ENCODE results near the gene OPN4. TPM values are rescaled to one million over a fixed set of nuclear protein-coding genes. Genes with fewer than 3 reads are reported as not detected.

Gene OPN4
- polyA plus RNA-seq, 1 donor, result not detected

DNA sequence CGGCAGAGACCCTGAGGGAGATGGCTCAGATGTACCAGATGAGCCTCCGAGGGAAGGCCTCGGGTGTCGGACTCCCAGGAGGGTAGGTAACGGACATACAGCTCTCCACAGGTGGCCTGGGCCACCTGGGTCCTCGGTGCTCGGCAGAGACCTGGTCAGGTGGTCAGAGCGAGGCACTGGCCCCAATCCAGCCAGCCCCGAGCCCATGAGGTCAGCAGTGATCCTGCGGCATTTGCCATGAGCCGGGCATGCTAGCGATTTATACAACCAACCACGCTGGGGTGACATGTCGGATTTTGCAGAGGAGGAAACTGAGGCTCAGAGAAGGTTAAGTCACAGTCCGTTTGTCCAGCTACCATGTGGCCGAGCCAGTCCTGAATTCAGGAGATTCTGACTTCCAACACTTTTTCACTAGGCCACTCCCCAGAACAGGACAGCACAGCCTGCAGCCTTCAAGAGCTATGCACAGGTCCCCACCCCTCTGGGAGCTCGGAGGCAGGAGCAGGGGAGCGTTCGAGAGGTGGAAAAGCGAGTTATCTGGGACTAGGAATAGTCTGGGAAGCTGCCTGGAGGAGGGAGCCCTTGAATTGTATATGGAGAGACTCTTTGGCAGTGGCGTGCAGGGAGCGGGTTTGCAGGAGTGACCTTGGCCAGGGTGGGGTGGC, 27.5 kb downstream of the OPN4 start:
- no peaks in the 10 kb centered on the region for H3K9me3 ChIP-seq (ENCODE audit: control insufficient read depth, low read depth, low read length)
- peaks cover 4% of the 10 kb centered on the region for H3K27me3 ChIP-seq (ENCODE audit: control insufficient read depth, insufficient read depth, low read length)
- no peak overlapping the region for H3K4me3 ChIP-seq (ENCODE audit: low read length)
- DNase-seq, result no peak
- WGBS (ENCODE audit: insufficient coverage, low lambda C conversion rate), result no CpG with 5 or more reads among the region's 22 CpGs
- H3K27ac ChIP-seq (ENCODE audit: low read length), result no peak overlapping the region
- no peaks in the 10 kb centered on the region for H3K4me1 ChIP-seq (ENCODE audit: control insufficient read depth, insufficient read depth, low read length)
- H3K36me3 ChIP-seq (ENCODE audit: control insufficient read depth, insufficient read depth, low read length), result no peaks in the 10 kb centered on the region

DNA sequence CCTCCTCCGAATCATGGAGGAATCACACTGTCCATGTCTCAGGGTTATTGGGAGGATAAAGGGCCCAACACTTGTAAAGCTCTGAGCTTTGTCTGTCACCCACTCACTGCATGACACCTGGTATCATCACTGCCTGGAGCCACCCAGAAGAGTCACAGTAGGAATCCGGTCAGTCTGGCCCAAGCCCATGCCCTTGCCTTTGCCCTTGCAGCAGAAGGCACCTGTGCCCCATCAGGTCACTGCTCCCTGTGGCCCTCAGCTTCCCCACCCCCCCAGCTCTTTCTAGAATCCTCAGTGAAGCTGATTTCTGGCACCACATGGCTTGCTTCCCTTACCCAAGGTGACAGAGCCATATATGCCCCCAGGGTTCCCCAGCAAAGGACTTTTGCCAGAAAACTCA, 28.3 kb downstream of the OPN4 start:
- no peaks in the 10 kb centered on the region for H3K36me3 ChIP-seq (ENCODE audit: control insufficient read depth, insufficient read depth, low read length)
- H3K4me1 ChIP-seq (ENCODE audit: control insufficient read depth, insufficient read depth, low read length), result no peaks in the 10 kb centered on the region
- H3K9me3 ChIP-seq (ENCODE audit: control insufficient read depth, low read depth, low read length), result no peaks in the 10 kb centered on the region
- no peak for DNase-seq
- no CpG with 5 or more reads among the region's 2 CpGs for WGBS (ENCODE audit: insufficient coverage, low lambda C conversion rate)
- no peak overlapping the region for H3K4me3 ChIP-seq (ENCODE audit: low read length)
- H3K27me3 ChIP-seq (ENCODE audit: control insufficient read depth, insufficient read depth, low read length), result peaks cover 4% of the 10 kb centered on the region
- no peak overlapping the region for H3K27ac ChIP-seq (ENCODE audit: low read length)

DNA sequence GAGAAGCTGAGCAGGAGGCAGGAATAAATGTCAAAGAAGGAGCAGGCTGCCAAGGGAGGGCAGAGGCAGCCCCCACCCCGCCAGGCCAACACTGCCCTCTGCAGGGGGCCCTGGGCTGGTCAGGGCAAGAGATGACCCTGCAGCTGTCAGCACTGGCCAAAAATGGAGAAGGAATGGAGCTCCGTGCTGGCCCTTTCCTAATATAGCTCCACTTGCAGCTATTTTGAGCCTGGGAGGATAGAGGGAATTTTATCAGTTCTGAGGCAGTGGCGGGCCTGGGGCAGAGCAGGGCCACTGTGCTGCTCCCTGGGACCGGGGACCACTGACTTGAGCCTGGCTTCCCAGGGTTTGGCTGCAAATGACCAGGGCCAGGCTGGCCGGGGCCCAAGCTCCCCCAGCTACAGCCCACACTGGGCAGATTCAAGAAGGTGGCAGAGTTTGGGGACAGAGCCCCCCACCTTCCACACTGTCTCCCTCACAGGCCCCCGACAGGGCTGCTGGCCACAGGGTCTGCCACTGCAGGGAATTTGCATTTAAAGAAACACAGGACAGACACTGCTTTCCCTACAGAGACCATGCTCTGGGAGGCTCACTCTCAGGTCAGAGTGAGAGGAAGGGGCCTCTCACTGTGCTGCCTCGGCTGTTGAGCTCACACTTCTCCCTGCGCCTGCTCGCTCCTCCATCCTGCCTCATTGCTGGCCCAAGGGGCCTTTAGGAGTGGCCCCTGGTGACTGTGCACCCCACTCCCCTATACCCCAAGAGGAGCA, 30.2 kb downstream of the OPN4 start:
- DNase-seq, result no peak
- no peak overlapping the region for H3K27ac ChIP-seq (ENCODE audit: low read length)
- no peaks in the 10 kb centered on the region for H3K9me3 ChIP-seq (ENCODE audit: control insufficient read depth, low read depth, low read length)
- peaks cover 4% of the 10 kb centered on the region for H3K27me3 ChIP-seq (ENCODE audit: control insufficient read depth, insufficient read depth, low read length)
- H3K4me1 ChIP-seq (ENCODE audit: control insufficient read depth, insufficient read depth, low read length), result no peaks in the 10 kb centered on the region
- no peak overlapping the region for H3K4me3 ChIP-seq (ENCODE audit: low read length)
- no peaks in the 10 kb centered on the region for H3K36me3 ChIP-seq (ENCODE audit: control insufficient read depth, insufficient read depth, low read length)
- WGBS (ENCODE audit: insufficient coverage, low lambda C conversion rate), result no CpG with 5 or more reads among the region's 9 CpGs

DNA sequence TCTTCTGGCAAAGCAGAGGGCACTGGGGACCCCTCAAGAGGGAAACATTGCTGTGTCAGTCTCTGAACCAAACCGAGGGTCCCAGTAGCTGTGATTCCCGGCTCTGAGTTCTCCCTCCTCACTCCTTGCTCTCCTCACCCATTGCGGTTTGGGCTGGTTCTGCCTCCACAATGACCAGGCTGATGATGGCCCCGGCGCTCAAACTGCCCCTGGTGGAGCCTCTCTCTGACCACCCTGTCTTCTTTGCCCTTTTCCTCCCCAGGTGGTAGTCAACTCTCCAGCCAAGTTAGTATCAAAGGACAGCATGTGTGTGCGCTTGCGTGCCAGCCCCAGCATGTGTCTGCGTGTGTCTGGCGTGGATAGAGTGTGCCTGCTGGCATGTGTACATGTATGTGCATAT, 31.1 kb downstream of the OPN4 start:
- no peak overlapping the region for H3K27ac ChIP-seq (ENCODE audit: low read length)
- H3K4me1 ChIP-seq (ENCODE audit: control insufficient read depth, insufficient read depth, low read length), result no peaks in the 10 kb centered on the region

DNA sequence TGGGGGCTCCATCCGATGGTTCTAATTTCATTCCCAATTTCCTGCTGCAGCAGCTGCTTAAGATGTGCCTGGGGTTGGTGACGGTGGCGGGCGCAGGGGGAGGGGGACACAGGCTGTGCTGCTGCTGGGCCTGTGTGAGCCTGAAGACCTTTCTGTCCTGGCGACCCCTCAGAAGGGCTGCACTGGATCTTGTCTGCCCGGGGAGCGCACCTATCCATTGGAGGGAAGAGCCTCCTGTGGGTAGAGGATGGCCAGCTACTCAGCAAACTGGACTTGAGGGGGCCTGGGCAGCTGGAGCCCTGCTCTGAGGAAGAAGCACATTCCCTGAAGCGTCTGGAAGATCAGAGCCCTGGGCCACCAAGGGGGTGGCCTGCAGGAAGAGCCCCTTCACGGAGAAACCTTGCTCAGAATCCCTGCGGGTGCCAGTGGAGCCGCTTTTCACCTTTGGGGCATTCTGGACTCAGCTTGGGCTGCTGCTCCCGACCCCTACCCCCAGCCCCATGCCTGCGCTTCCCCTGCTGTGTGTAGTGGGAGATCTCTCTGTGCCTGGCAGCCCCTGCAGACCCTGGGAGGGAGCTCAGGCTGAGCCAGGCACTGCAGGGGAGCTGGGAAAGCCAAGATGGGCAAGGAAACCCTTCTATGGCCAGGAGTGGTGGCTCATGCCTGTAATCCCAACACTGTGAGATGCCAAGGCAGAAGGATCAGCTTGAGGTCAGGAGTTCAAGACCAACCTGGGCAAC, 31.7 kb downstream of the OPN4 start:
- no peak for DNase-seq
- Histone ChIP-seq H3K27ac (ENCODE audit: low read length) (no peak overlapping the region), H3K36me3 (ENCODE audit: control insufficient read depth, insufficient read depth, low read length) (no peaks in the 10 kb centered on the region), H3K27me3 (ENCODE audit: control insufficient read depth, insufficient read depth, low read length) (peaks cover 4% of the 10 kb centered on the region), H3K4me3 (ENCODE audit: low read length) (no peak overlapping the region), H3K4me1 (ENCODE audit: control insufficient read depth, insufficient read depth, low read length) (no peaks in the 10 kb centered on the region), H3K9me3 (ENCODE audit: control insufficient read depth, low read depth, low read length) (no peaks in the 10 kb centered on the region)
- no CpG with 5 or more reads among the region's 13 CpGs for WGBS (ENCODE audit: insufficient coverage, low lambda C conversion rate)

More for the DNA sequence above, 31.1 kb downstream of the OPN4 start:
- peaks cover 4% of the 10 kb centered on the region for H3K27me3 ChIP-seq (ENCODE audit: control insufficient read depth, insufficient read depth, low read length)
- H3K9me3 ChIP-seq (ENCODE audit: control insufficient read depth, low read depth, low read length), result no peaks in the 10 kb centered on the region
- H3K4me3 ChIP-seq (ENCODE audit: low read length), result no peak overlapping the region
- WGBS (ENCODE audit: insufficient coverage, low lambda C conversion rate), result no CpG with 5 or more reads among the region's 9 CpGs
- no peak for DNase-seq
- H3K36me3 ChIP-seq (ENCODE audit: control insufficient read depth, insufficient read depth, low read length), result no peaks in the 10 kb centered on the region

DNA sequence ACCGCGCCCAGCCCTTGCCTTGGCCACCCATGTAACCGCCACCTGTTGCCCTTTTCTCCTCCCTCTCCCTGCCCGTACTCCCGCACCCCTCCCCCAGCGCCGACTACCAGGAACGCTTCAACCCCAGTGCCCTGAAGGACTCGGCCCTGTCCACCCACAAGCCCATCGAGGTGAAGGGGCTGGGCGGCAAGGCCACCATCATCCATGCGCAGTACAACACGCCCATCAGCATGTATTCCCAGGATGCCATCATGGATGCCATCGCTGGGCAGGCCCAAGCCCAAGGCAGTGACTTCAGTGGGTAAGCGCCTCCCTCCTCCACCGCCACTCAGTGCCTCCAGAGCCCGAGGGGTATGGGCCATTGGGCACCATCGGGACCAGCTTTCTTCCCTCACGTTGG, 32.6 kb downstream of the OPN4 start:
- WGBS (ENCODE audit: insufficient coverage, low lambda C conversion rate), result no CpG with 5 or more reads among the region's 19 CpGs
- Histone ChIP-seq H3K4me3 (ENCODE audit: low read length) (no peak overlapping the region), H3K36me3 (ENCODE audit: control insufficient read depth, insufficient read depth, low read length) (no peaks in the 10 kb centered on the region), H3K4me1 (ENCODE audit: control insufficient read depth, insufficient read depth, low read length) (no peaks in the 10 kb centered on the region), H3K27me3 (ENCODE audit: control insufficient read depth, insufficient read depth, low read length) (peaks cover 4% of the 10 kb centered on the region), H3K27ac (ENCODE audit: low read length) (peak overlapping the region; percentile 6), H3K9me3 (ENCODE audit: control insufficient read depth, low read depth, low read length) (no peaks in the 10 kb centered on the region)
- DNase-seq, result no peak

DNA sequence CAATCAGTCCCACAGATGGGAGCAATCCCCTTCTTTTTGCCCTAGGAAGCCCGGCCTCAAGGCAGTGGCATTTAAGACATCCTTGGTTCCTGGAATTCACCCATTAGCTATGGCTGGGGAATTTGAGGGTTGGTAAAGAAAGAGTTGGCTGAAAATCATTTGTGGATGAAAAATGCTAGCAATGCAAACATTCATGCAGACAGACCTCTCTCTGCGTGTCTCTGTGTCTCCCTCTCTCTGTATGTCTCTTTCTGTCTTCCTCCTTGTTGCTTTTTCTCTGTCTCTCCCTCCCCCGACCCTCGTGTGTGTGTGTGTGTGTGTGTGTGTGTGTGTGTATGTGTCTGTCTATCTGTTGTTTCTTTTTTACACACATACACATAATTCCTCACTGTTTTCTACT, 33.4 kb downstream of the OPN4 start:
- H3K9me3 ChIP-seq (ENCODE audit: control insufficient read depth, low read depth, low read length), result no peaks in the 10 kb centered on the region
- H3K4me3 ChIP-seq (ENCODE audit: low read length), result no peak overlapping the region
- no peak for DNase-seq
- no CpG with 5 or more reads among the region's 4 CpGs for WGBS (ENCODE audit: insufficient coverage, low lambda C conversion rate)
- no peaks in the 10 kb centered on the region for H3K4me1 ChIP-seq (ENCODE audit: control insufficient read depth, insufficient read depth, low read length)
- H3K36me3 ChIP-seq (ENCODE audit: control insufficient read depth, insufficient read depth, low read length), result no peaks in the 10 kb centered on the region
- peak overlapping the region; percentile 6 for H3K27ac ChIP-seq (ENCODE audit: low read length)
- peaks cover 4% of the 10 kb centered on the region for H3K27me3 ChIP-seq (ENCODE audit: control insufficient read depth, insufficient read depth, low read length)

DNA sequence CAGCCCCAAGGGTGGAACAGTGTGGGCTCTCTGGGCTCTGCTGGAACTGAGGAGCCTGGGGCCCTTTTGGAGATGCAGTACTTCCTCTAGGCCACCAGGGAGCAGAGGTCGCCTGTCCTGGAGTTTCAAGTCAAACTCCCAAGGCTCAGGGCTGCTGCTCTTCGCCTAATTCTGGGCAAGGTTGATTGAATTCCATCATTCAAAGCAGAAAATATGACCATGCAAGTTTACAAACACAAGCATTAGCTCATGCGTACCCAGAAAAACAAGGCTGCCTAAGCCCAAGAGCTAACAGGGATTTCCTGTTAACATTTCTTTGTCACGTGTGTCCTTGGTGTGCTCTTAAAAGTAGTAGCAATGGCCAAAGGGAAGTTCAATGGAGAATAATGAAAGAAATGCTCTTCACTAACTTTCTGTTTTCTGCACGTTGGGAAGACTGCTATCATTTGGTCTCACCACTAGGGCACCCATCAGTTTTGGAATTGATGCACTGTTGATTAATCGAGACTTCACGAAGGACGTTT, 34.1 kb downstream of the OPN4 start:
- Histone ChIP-seq H3K27ac (ENCODE audit: low read length) (no peak overlapping the region), H3K36me3 (ENCODE audit: control insufficient read depth, insufficient read depth, low read length) (no peaks in the 10 kb centered on the region), H3K4me1 (ENCODE audit: control insufficient read depth, insufficient read depth, low read length) (no peaks in the 10 kb centered on the region), H3K9me3 (ENCODE audit: control insufficient read depth, low read depth, low read length) (no peaks in the 10 kb centered on the region), H3K27me3 (ENCODE audit: control insufficient read depth, insufficient read depth, low read length) (peaks cover 4% of the 10 kb centered on the region), H3K4me3 (ENCODE audit: low read length) (no peak overlapping the region)
- peak; percentile 43 to 53 for DNase-seq
- WGBS (ENCODE audit: insufficient coverage, low lambda C conversion rate), result no CpG with 5 or more reads among the region's 8 CpGs

DNA sequence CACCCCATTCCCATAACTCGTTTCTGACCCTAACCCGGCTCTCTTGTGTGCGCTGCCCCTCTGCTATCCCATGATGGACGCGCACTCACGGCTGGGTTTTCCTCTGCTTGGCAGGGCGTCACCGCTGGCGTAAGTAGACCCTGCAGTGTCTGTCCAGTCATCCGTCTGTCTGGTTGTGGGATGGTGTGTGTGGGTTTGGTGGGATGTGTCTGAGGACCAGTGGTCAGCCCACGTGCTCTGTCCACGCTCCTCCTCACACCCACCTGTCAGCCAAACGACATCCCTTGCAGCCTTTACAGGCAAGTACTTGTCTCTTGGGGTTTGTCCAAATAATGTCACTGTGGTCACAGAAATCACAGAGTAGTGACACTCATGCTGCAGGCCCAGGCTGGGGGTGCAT, 34.8 kb downstream of the OPN4 start:
- H3K4me3 ChIP-seq (ENCODE audit: low read length), result no peak overlapping the region
- no CpG with 5 or more reads among the region's 13 CpGs for WGBS (ENCODE audit: insufficient coverage, low lambda C conversion rate)
- no peak for DNase-seq
- H3K9me3 ChIP-seq (ENCODE audit: control insufficient read depth, low read depth, low read length), result no peaks in the 10 kb centered on the region
- no peaks in the 10 kb centered on the region for H3K36me3 ChIP-seq (ENCODE audit: control insufficient read depth, insufficient read depth, low read length)
- H3K27me3 ChIP-seq (ENCODE audit: control insufficient read depth, insufficient read depth, low read length), result peaks cover 3% of the 10 kb centered on the region
- no peaks in the 10 kb centered on the region for H3K4me1 ChIP-seq (ENCODE audit: control insufficient read depth, insufficient read depth, low read length)
- no peak overlapping the region for H3K27ac ChIP-seq (ENCODE audit: low read length)

DNA sequence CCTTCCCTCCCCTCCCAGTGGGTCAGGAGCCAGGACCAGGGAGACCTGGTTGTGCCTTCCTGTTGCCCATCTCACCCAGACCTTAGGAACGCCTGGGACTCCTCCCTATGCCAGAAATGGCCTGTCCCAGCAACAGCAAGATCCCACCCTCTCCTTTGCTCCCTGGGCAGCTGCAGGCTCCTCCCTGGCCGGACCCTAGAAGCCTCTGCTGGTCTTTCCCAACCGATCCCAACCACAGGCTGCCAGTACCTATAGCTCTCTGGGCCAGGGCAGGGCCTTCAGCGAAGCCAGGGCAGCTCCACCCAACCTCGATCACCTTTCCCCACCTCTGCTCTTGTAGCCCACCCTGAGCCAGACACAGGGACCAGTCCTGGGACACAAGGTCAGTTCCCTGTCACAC, 35.9 kb downstream of the OPN4 start:
- no peaks in the 10 kb centered on the region for H3K36me3 ChIP-seq (ENCODE audit: control insufficient read depth, insufficient read depth, low read length)
- H3K27me3 ChIP-seq (ENCODE audit: control insufficient read depth, insufficient read depth, low read length), result no peaks in the 10 kb centered on the region
- no peak overlapping the region for H3K4me3 ChIP-seq (ENCODE audit: low read length)
- DNase-seq, result no peak
- no peak overlapping the region for H3K27ac ChIP-seq (ENCODE audit: low read length)
- no peaks in the 10 kb centered on the region for H3K9me3 ChIP-seq (ENCODE audit: control insufficient read depth, low read depth, low read length)
- no peaks in the 10 kb centered on the region for H3K4me1 ChIP-seq (ENCODE audit: control insufficient read depth, insufficient read depth, low read length)
- no CpG with 5 or more reads among the region's 5 CpGs for WGBS (ENCODE audit: insufficient coverage, low lambda C conversion rate)
